ENCODE measurements around the gene IMMP2L.
"Not testable (repeated sequence)": the region's sequence is repeated elsewhere in the genome, so short reads cannot be mapped to it uniquely, and the experiment has no call there.

IMMP2L gene

GRCh38 chr7:111501799-111502198 lies 60.5 kb downstream of the IMMP2L start:
- DNase-seq: not testable (repeated sequence)

- no peak for DNase-seq
Observed at GRCh38 chr7:111499027-111499426, 63.3 kb downstream of the IMMP2L start.

GRCh38 chr7:111498391-111499007 lies 63.8 kb downstream of the IMMP2L start:
- no peak for DNase-seq

- DNase-seq: no peak
Observed at GRCh38 chr7:111495173-111495810, 67.0 kb downstream of the IMMP2L start.

DNA sequence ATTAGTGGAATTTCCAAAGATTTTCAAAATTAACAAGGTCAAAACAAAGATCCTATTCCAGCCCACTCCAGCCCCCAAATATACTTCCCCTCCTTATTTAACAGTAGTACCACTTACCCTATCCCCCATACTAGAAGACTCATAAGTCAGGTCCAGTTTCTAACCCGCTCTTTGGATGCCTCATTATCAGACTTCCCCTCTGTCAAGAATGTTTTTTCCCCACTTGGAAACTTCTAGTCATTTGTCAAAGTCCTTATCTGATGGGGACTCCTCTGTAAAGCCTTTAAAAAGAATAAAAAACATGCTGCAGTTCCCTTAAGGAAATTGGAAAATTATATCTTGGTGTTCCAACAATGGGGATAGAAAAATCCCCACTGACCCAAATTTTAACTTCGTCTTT lies 70.1 kb downstream of the IMMP2L start:
- no peak for DNase-seq

GRCh38 chr7:111486472-111487142 lies 75.7 kb downstream of the IMMP2L start:
- DNase-seq: peak in 1 of 2 donors; percentile 20

DNA sequence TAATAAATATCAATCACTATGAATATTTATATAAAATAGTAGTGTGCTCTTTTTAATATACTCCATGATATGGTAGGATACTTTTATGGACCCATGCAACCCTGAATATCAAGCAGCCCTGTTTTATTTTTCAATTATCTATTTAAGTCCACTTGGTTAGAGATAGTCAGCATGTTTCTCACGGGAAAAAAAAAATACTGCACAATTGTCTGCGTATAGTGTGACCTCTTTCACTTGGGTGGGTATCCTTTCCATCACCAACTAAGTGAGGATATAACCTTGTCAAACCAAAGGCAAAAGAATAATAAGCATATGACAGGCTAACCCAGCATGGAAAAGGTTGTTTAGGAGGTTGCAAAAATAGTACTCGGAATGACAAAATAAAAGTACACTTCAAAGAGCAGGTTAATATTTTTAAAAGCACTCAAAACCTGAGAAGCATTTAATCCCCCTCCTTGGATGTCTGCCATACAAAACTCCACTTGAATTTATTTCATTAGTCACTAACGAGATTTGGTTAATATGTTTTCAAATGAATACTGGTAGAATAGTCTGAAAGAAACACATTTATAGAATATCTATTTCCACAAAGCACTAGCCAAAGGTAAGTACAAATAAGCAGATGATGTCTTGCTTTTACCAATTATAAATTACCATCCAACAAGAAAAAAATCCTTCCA lies 76.5 kb downstream of the IMMP2L start:
- DNase-seq: no peak

DNA sequence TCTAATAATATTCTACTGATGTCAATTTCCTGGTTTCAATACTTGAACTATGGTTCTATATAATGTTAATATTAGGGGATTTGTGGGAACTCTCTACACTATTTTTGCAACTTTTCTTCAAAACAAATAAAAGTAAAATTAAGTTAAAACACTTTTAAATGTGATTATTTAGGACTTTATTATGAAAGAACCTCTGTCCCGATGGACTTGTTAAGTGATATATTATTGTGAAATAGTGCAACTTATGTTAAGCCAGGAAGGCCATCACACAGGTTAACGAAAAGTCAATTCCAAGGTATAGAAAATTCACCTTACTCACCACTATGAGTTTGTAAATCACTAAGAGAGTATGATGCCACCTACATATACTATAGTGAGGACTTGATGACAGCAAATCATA lies 79.2 kb downstream of the IMMP2L start:
- no peak for DNase-seq

- DNase-seq: no peak
Observed at GRCh38 chr7:111477462-111478225, 84.6 kb downstream of the IMMP2L start.

- no peak for DNase-seq
Observed at GRCh38 chr7:111476586-111477293, 85.6 kb downstream of the IMMP2L start.

GRCh38 chr7:111475959-111476358 lies 86.3 kb downstream of the IMMP2L start:
- no peak for DNase-seq

- DNase-seq: no peak
Observed at GRCh38 chr7:111475419-111475748, 86.9 kb downstream of the IMMP2L start.

DNA sequence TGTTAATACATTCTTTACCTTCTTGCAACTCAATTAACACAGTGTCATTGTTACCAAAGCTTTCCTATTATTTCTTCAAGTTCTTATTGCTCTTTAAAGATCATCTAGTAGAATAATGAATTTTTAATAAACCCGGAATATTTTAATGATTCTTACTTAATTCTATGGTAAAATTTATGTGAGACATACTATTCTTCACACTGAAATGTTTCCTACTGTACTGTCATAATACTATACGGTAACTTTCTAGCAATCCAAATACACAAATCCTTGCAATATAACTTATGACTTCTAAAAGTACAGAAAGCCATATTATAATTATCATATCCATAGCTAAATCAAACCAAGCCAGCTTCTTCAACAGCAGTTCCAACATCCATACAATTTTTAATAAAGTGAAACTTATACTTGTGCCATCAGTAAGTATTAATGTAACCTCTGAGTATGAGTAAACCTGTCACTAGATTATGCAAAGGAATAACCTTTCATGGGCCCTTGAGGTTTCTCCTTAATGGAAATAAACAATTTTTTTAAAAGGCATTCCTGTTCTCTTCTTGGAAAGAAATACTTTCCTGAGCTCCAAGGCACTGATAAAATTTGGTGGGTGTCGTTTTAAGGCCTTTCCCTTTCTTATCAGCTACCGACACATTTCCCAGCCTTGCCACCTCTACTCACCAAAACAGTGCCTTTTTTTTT lies 87.4 kb downstream of the IMMP2L start:
- DNase-seq: no peak

DNA sequence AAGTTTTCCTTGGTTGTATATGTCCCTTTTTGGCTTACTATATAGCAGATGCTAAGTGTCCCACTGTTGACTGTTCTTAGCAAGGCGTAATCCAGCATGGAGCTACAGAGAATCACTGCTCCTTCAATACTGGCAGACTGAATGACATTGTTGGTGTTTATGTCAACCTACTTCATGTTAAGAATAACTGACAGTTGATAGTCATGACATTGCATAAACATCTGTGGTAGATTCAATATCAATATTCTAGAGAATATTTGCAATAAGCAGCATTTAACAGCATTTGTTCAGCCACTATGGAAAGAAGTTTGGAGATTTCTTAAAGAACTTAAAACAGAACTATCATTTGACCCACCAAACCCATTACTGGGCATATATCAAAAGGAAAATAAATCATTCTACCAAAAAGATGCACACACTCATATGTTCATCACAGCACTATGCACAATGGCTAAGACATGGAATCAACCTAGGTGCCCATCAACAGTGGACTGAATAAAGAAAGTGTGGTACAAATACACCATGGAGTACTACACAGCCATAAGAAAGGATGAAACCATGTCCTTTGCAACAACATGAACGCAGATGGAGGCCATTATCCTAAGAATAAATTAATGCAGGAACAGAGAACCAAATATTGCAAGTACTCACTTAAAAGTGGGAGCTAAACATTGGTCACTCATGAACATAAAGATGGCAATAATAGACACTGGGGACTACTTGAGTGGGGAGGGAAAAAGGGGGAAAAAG lies 88.7 kb downstream of the IMMP2L start:
- DNase-seq: no peak

- DNase-seq: no peak
Observed at GRCh38 chr7:111470998-111471397, 91.3 kb downstream of the IMMP2L start.

GRCh38 chr7:111469894-111470293 lies 92.4 kb downstream of the IMMP2L start:
- DNase-seq: not testable (repeated sequence)

GRCh38 chr7:111465774-111466173 lies 96.5 kb downstream of the IMMP2L start:
- not testable (repeated sequence) for DNase-seq

- DNase-seq: no peak
Observed at GRCh38 chr7:111460695-111461094, 101.6 kb downstream of the IMMP2L start.

DNA sequence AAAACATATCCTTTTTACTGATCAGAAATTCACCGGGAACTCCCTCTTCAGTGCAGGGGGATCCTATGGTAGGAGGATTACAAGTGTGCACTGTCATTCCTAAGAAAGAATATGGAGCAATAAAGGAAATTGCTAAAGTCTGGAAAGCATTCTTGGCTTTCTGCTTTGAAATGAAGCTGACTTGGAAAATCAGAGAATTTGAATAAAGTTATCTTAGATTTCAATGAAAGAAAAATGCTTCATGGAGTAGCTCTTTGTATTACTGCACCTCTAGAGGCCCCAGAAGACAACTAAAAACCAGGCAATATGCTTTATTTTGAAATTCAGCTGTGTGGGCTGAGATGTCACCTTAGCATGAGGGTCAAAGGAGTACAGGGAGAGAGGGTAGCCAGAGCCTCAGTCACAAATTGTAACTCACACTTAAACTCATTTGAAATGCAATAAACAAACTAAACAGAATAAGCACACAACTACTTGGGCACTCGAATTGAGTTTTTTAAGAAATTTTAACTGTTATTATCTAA lies 102.5 kb downstream of the IMMP2L start:
- no peak for DNase-seq

DNA sequence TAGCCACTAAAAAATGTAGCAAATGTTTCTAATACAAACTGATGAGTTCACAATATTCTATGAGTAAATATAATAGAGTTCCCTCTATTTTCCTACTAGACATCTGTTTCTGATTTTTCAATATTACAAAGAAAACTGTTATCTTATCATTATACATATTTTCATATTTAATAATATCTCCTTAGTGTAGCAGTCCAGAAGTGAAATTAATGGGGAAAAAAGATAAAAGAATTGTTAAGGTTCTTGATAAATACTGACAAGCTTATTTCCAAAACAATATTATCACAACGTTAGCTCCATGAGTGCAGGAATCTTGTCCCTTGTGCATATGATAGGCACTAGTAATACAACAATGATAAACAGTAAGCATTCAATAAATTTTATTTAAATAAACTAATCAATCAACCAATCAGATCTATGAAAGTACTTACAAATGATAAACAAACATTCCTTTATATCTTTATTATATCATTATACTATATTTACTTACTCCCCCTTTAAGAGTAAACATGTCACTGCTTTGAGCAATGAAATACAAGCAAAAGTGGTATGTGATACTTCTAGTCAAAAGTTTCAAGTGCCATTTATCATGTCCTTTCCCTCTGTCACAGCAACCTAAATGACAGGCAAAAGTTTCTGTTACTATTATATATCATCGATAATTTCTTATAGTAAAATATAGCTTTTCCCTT lies 103.1 kb downstream of the IMMP2L start:
- no peak for DNase-seq

Measured in bone marrow (tissue), 2 donors.